ENCODE measurements around the gene ARTN. TPM values are rescaled to one million over a fixed set of nuclear protein-coding genes. Genes with fewer than 3 reads are reported as not detected.

The ARTN gene
- total RNA-seq, 1 experiment from 2014 or later, result not detected

- peak within 1 kb of the TSS; percentile 80 for H3K4me3 Mint-ChIP-seq (ENCODE audit: unreplicated experiment)
- Histone ChIP-seq H3K4me1 (no peaks in the 10 kb centered on the region), H3K4me3 (ENCODE audit: low read depth, low read length) (peak within 1 kb of the TSS; percentile 90), H3K9me3 (no peaks in the 10 kb centered on the region), H3K36me3 (ENCODE audit: control insufficient read depth, insufficient read depth, low read length) (no peaks in the 10 kb centered on the region), H3K27me3 (replicated peaks; ENCODE audit: control insufficient read depth, insufficient read depth, low read length) (no peaks in the 10 kb centered on the region)
- CTCF ChIA-PET, result interaction anchor here (0.5 to 2.4 kb wide), 8 partner anchors 11 to 183 kb away, joined by 3 to 12 read pairs (median 3); partner anchors contain the start of genes DPH2 and SLC6A9
- H3K9me3 Mint-ChIP-seq (ENCODE audit: unreplicated experiment), result no peaks in the 10 kb centered on the region
- POLR2A ChIA-PET, result no interaction called here
- peak; percentile 93 to 95 for DNase-seq
- peak; percentile 55 to 61 for TF ChIP-seq CTCF (IDR thresholded peaks at IDR 0.05; ENCODE audit: insufficient read depth in 1 of 2, low read depth in 1 of 2, low read length in 1 of 2, severe bottlenecking in 1 of 2, unreplicated experiment in 1 of 2)
- no peaks in the 10 kb centered on the region for H3K4me1 Mint-ChIP-seq (ENCODE audit: low read depth, unreplicated experiment)
- H3K27ac Mint-ChIP-seq (ENCODE audit: unreplicated experiment), result peak within 1 kb of the TSS; percentile 58
- H3K36me3 Mint-ChIP-seq (ENCODE audit: insufficient read depth, unreplicated experiment), result peaks cover 6% of the 10 kb centered on the region
- intact Hi-C loops (cut with micrococcal nuclease; ENCODE audit: unreplicated experiment), result loop anchor here (1.0 kb wide), 1 partner anchor 23 kb away; no protein-coding TSS in a partner anchor
- no TSS peak for BruUV-seq (replicated peaks)
- no peaks in the 10 kb centered on the region for H3K27me3 Mint-ChIP-seq (ENCODE audit: insufficient read depth, unreplicated experiment)
Observed at GRCh38 chr1:43946236-43947060, 12.8 kb downstream of the ARTN start, which contains the start of gene IPO13. IPO13 (plus strand) TSS chr1:43946950; CDS start chr1:43947601, 651 bp downstream.

- Mint-ChIP-seq H3K9me3 (ENCODE audit: unreplicated experiment) (no peaks in the 10 kb centered on the region), H3K36me3 (ENCODE audit: insufficient read depth, unreplicated experiment) (peaks cover 6% of the 10 kb centered on the region), H3K4me1 (ENCODE audit: low read depth, unreplicated experiment) (no peaks in the 10 kb centered on the region), H3K4me3 (ENCODE audit: unreplicated experiment) (peak overlapping the region; percentile 80), H3K27me3 (ENCODE audit: insufficient read depth, unreplicated experiment) (no peaks in the 10 kb centered on the region), H3K27ac (ENCODE audit: unreplicated experiment) (peak overlapping the region; percentile 58)
- no peak for TF ChIP-seq CTCF (IDR thresholded peaks at IDR 0.05; ENCODE audit: insufficient read depth in 1 of 2, low read depth in 1 of 2, low read length in 1 of 2, severe bottlenecking in 1 of 2, unreplicated experiment in 1 of 2)
- no peaks in the 10 kb centered on the region for H3K36me3 ChIP-seq (ENCODE audit: control insufficient read depth, insufficient read depth, low read length)
- CTCF ChIA-PET, result interaction anchor here (0.6 to 2.4 kb wide), 5 partner anchors 12 to 184 kb away, joined by 3 to 12 read pairs (median 3); no protein-coding TSS in a partner anchor
- intact Hi-C loops (cut with micrococcal nuclease; ENCODE audit: unreplicated experiment), result no loop called here
- POLR2A ChIA-PET, result interaction anchor here (1.1 kb wide), 1 partner anchor 23 kb away, joined by 4 read pairs; the partner anchor contains the start of gene DPH2
- BruUV-seq (replicated peaks), result TSS peak; percentile 42
- H3K9me3 ChIP-seq, result no peaks in the 10 kb centered on the region
- no peaks in the 10 kb centered on the region for H3K4me1 ChIP-seq
- DNase-seq, result no peak
- peak overlapping the region; percentile 90 for H3K4me3 ChIP-seq (ENCODE audit: low read depth, low read length)
- no peaks in the 10 kb centered on the region for H3K27me3 ChIP-seq (replicated peaks; ENCODE audit: control insufficient read depth, insufficient read depth, low read length)
Observed at GRCh38 chr1:43947061-43947873, 13.7 kb downstream of the ARTN start.

- H3K9me3 Mint-ChIP-seq (ENCODE audit: unreplicated experiment), result no peaks in the 10 kb centered on the region
- Histone ChIP-seq H3K4me3 (ENCODE audit: low read depth, low read length) (peak overlapping the region; percentile 90), H3K27me3 (replicated peaks; ENCODE audit: control insufficient read depth, insufficient read depth, low read length) (no peaks in the 10 kb centered on the region), H3K9me3 (no peaks in the 10 kb centered on the region), H3K36me3 (ENCODE audit: control insufficient read depth, insufficient read depth, low read length) (no peaks in the 10 kb centered on the region), H3K4me1 (no peaks in the 10 kb centered on the region)
- BruUV-seq (replicated peaks), result no TSS peak
- DNase-seq, result no peak
- TF ChIP-seq CTCF (IDR thresholded peaks at IDR 0.05; ENCODE audit: insufficient read depth in 1 of 2, low read depth in 1 of 2, low read length in 1 of 2, severe bottlenecking in 1 of 2, unreplicated experiment in 1 of 2), result no peak
- CTCF ChIA-PET, result interaction anchor here (1.2 kb wide), 1 partner anchor 44 kb away, joined by 3 read pairs; no protein-coding TSS in a partner anchor
- H3K27me3 Mint-ChIP-seq (ENCODE audit: insufficient read depth, unreplicated experiment), result no peaks in the 10 kb centered on the region
- no peak overlapping the region for H3K27ac Mint-ChIP-seq (ENCODE audit: unreplicated experiment)
- H3K4me3 Mint-ChIP-seq (ENCODE audit: unreplicated experiment), result peak overlapping the region; percentile 80
- H3K4me1 Mint-ChIP-seq (ENCODE audit: low read depth, unreplicated experiment), result no peaks in the 10 kb centered on the region
- POLR2A ChIA-PET, result interaction anchor here (1.1 kb wide), 1 partner anchor 22 kb away, joined by 4 read pairs; the partner anchor contains the start of gene DPH2
- intact Hi-C loops (cut with micrococcal nuclease; ENCODE audit: unreplicated experiment), result no loop called here
- H3K36me3 Mint-ChIP-seq (ENCODE audit: insufficient read depth, unreplicated experiment), result peaks cover 6% of the 10 kb centered on the region
Observed at GRCh38 chr1:43947874-43948437, 14.4 kb downstream of the ARTN start.
